Fibroblast of lung (primary cell): ENCODE results near the gene VPS26B. TPM values are rescaled to one million over a fixed set of nuclear protein-coding genes. Genes with fewer than 3 reads are reported as not detected.

Source experiments
- DNase-seq, 2 donors: peaks; one replicate each; pipeline versions ENCODE4 v3.0.0 to v3.0.0-alpha.2; 2010; ENCODE audit warnings: low read depth in 2 of 2
- H2AFZ ChIP-seq: 2 replicates; pipeline ENCODE4 v1.5.1; 2012; ENCODE audit warnings: low read length, control low read depth, inconsistent platforms
- H3K27ac ChIP-seq: 2 replicates; pipeline ENCODE4 v1.5.1; 2011; ENCODE audit warnings: low read length, control low read depth; ENCODE audit not compliant: insufficient read depth
- H3K27me3 ChIP-seq: 2 replicates; pipeline ENCODE4 v1.5.1; 2011; ENCODE audit warnings: mild to moderate bottlenecking, low read length; ENCODE audit not compliant: control insufficient read depth, insufficient read depth
- H3K36me3 ChIP-seq: 2 replicates; pipeline ENCODE4 v1.5.1; 2011; ENCODE audit warnings: low read length; ENCODE audit not compliant: control insufficient read depth, insufficient read depth
- H3K4me1 ChIP-seq: 2 replicates; pipeline ENCODE4 v1.5.1; 2011; ENCODE audit warnings: low read length; ENCODE audit not compliant: control insufficient read depth, insufficient read depth; ENCODE audit errors: extremely low read depth
- H3K4me2 ChIP-seq: 2 replicates; pipeline ENCODE4 v1.5.1; 2011; ENCODE audit warnings: low read length, control low read depth; ENCODE audit not compliant: insufficient read depth; ENCODE audit errors: extremely low read depth
- H3K4me3 ChIP-seq, 4 experiments: fragments of 200-600 bp in 1 of 4; sonication (generic) in 1 of 4; replicated peaks in 1 of 4; 2 replicates each; pipeline ENCODE4 v1.5.1; 2011 to 2016; ENCODE audit warnings: low read length in 4 of 4, low read depth in 3 of 4, mild to moderate bottlenecking in 3 of 4, control low read depth in 2 of 4, inconsistent platforms in 1 of 4, mixed read lengths in 1 of 4; ENCODE audit not compliant: insufficient read depth in 1 of 4; ENCODE audit errors: control extremely low read depth in 1 of 4
- H3K79me2 ChIP-seq: 2 replicates; pipeline ENCODE4 v1.5.1; 2012; ENCODE audit warnings: mild to moderate bottlenecking, low read length, inconsistent platforms; ENCODE audit not compliant: control insufficient read depth, insufficient read depth
- H3K9ac ChIP-seq: 2 replicates; pipeline ENCODE4 v1.5.1; 2011; ENCODE audit warnings: mild to moderate bottlenecking, low read length, control low read depth; ENCODE audit not compliant: insufficient read depth
- H3K9me3 ChIP-seq: 2 replicates; pipeline ENCODE4 v1.5.1; 2012; ENCODE audit warnings: low read depth, low read length; ENCODE audit not compliant: control insufficient read depth, insufficient read depth
- H4K20me1 ChIP-seq: 2 replicates; pipeline ENCODE4 v1.5.1; 2011; ENCODE audit warnings: low read length; ENCODE audit not compliant: control insufficient read depth, insufficient read depth; ENCODE audit errors: extremely low read depth
- CTCF ChIP-seq, 2 donors: IDR thresholded peaks in 1 of 2; conservative IDR thresholded peaks in 1 of 2; 1 replicate in 1 of 2; 2 replicates in 1 of 2; pipeline ENCODE4 v1.5.1; 2011 to 2012; ENCODE audit warnings: low read length in 2 of 2, control low read depth in 1 of 2, inconsistent platforms in 1 of 2, low read depth in 1 of 2, mild to moderate bottlenecking in 1 of 2
- EZH2 ChIP-seq: IDR thresholded peaks from 2 replicates; pipeline ENCODE4 v1.5.1; 2012; ENCODE audit warnings: low read length, control low read depth, mild to moderate bottlenecking; ENCODE audit errors: missing control alignments
- polyA plus RNA-seq, 2 donors: library from polyadenylated mRNA; depleted of rRNA in 1 of 2; stranded (reverse) in 1 of 2; unstranded in 1 of 2; fragments of >200 nt; gene quantifications; 2 replicates each; pipeline ENCODE4 v1.2.1, GENCODE V29; 2011 to 2012; ENCODE audit warnings: missing spikeins in 1 of 2
- total RNA-seq: library from RNA; depleted of rRNA; stranded (reverse); fragments of >200 nt; gene quantifications from 2 replicates; pipeline ENCODE4 v1.2.1, GENCODE V29; 2014

VPS26B gene
- total and polyA plus RNA-seq, 2 donors (not counting 1 experiment from before 2014, with no cell fraction given) = 39.0 to 44.3 TPM

- H3K27me3 ChIP-seq = no peaks in the 10 kb centered on the region
- no peak overlapping the region for H3K27ac ChIP-seq
- no peak overlapping the region for H3K4me2 ChIP-seq
- DNase-seq = no peak
- no peak overlapping the region for H2AFZ ChIP-seq
- TF ChIP-seq CTCF (conservative IDR thresholded peaks at IDR 0.05 in 1 of 2, IDR thresholded peaks at IDR 0.05 in 1 of 2; ENCODE audit: low read depth in 1 of 2, low read length in 2 of 2) = no peak
- H3K9ac ChIP-seq = no peak overlapping the region
- H3K4me3 ChIP-seq = no peak overlapping the region
- no peaks in the 10 kb centered on the region for H4K20me1 ChIP-seq
- H3K4me1 ChIP-seq = no peaks in the 10 kb centered on the region
- H3K36me3 ChIP-seq = peaks cover 20% of the 10 kb centered on the region
- H3K79me2 ChIP-seq = no peaks in the 10 kb centered on the region
- H3K9me3 ChIP-seq = no peaks in the 10 kb centered on the region
These were observed 19.4 kb downstream of the VPS26B start for GRCh38 chr11:134243913-134244312.

GRCh38 chr11:134244593-134244992 lies 20.1 kb downstream of the VPS26B start:
- Histone ChIP-seq H3K27me3 (no peaks in the 10 kb centered on the region), H4K20me1 (no peaks in the 10 kb centered on the region), H3K4me1 (no peaks in the 10 kb centered on the region), H3K79me2 (no peaks in the 10 kb centered on the region), H3K27ac (no peak overlapping the region), H3K4me2 (no peak overlapping the region), H3K9ac (no peak overlapping the region), H2AFZ (no peak overlapping the region), H3K36me3 (peaks cover 20% of the 10 kb centered on the region), H3K9me3 (no peaks in the 10 kb centered on the region), H3K4me3 (no peak overlapping the region)
- peak in 1 of 2 donors; percentile 26 for DNase-seq
- TF ChIP-seq CTCF (conservative IDR thresholded peaks at IDR 0.05 in 1 of 2, IDR thresholded peaks at IDR 0.05 in 1 of 2; ENCODE audit: low read depth in 1 of 2, low read length in 2 of 2) (peak in 1 of 2 donors; percentile 44), EZH2 (no peak)

GRCh38 chr11:134245434-134245833 lies 21.0 kb downstream of the VPS26B start:
- DNase-seq = no peak
- Histone ChIP-seq H3K4me1 (no peaks in the 10 kb centered on the region), H3K79me2 (no peaks in the 10 kb centered on the region), H3K27ac (no peak overlapping the region), H3K9me3 (no peaks in the 10 kb centered on the region), H4K20me1 (no peaks in the 10 kb centered on the region), H3K4me2 (no peak overlapping the region), H3K27me3 (no peaks in the 10 kb centered on the region), H3K36me3 (peaks cover 17% of the 10 kb centered on the region), H3K9ac (no peak overlapping the region), H2AFZ (no peak overlapping the region), H3K4me3 (no peak overlapping the region)
- TF ChIP-seq EZH2 = no peak
- no peak for TF ChIP-seq CTCF (conservative IDR thresholded peaks at IDR 0.05 in 1 of 2, IDR thresholded peaks at IDR 0.05 in 1 of 2; ENCODE audit: low read depth in 1 of 2, low read length in 2 of 2)
